HFFc6 (cell line): ENCODE measurements around the gene FAM187B. TPM values are rescaled to one million over a fixed set of nuclear protein-coding genes. Genes with fewer than 3 reads are reported as not detected.

Source experiments
- DNase-seq: peaks from one replicate; pipeline ENCODE4 v3.0.0-alpha.2; 2018
- H3K27ac Mint-ChIP-seq: 2 replicates; pipeline ENCODE4 v1.8.0; 2020; ENCODE audit warnings: mild to moderate bottlenecking, mixed read lengths
- H3K27me3 Mint-ChIP-seq: 2 replicates; pipeline ENCODE4 v1.8.0; 2021; ENCODE audit warnings: mild to moderate bottlenecking, moderate library complexity, mixed read lengths; ENCODE audit not compliant: insufficient read depth
- H3K36me3 Mint-ChIP-seq: 2 replicates; pipeline ENCODE4 v1.8.0; 2021; ENCODE audit warnings: low read depth, mixed read lengths
- H3K4me1 Mint-ChIP-seq: 2 replicates; pipeline ENCODE4 v1.8.0; 2020; ENCODE audit warnings: low read depth, mixed read lengths
- H3K4me3 Mint-ChIP-seq: 2 replicates; pipeline ENCODE4 v1.8.0; 2020; ENCODE audit warnings: mild to moderate bottlenecking, moderate library complexity, mixed read lengths
- H3K9me3 Mint-ChIP-seq: 2 replicates; pipeline ENCODE4 v1.8.0; 2020; ENCODE audit warnings: mild to moderate bottlenecking, mixed read lengths
- long read RNA-seq: library from polyadenylated mRNA; unstranded; transcript quantifications from one replicate; pipeline ENCODE4 v2.0.0, GENCODE V29; 2019
- total RNA-seq, 6 experiments: library from RNA; stranded (reverse); fragmentation: NEBNext Ultra II Directional; extraction: Animal tissue kit (Norgen Biotek cat#: 25700); gene quantifications; 2 replicates in 1 of 6; 3 replicates in 5 of 6; pipeline ENCODE4 v1.2.3, GENCODE V29; 2021
- TF ChIP-seq, protein P1 (sequence below): fragments of 200-600 bp; sonication (generic); IDR thresholded peaks from 2 replicates; pipeline ENCODE4 v1.5.0; 2021; ENCODE audit warnings: antibody characterized with exemption, mild to moderate bottlenecking

The FAM187B gene
- total RNA-seq = not detected
- long read RNA-seq = 0 reads

DNA sequence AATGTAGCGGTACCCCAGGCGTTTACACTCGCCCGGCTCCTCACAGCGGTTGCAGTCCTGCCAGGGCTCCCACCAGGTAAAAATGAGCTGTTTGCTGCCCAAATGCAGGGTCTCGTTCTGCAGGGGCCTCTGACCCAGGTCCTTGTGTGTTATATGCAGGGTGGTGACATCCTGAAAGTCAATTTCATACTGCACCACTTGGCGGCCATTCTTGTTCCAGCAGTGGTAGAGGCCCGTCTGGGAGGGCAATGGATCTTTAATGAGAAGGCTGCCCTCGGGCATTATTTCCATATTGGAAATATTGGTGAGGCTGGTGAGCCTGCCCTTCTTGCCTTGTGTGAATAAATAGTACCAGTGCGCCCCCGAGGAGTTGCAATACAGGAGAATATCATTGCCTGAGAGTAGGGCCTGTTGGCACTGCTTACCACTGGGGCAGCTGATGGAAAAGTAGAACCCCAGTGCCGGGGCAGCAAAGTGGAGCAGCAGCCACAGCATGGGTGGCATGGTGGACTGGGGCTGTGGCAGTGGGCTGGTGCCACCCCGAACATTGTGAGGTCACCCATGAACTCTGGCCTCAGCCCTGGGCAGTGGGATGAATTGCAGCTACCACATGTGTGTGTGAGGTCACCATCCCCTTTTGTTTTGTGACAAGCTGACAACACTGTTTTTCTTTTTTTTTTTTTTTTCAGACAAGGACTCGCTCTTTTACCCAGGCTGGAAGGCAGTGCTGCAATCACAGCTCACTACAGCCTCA is at the start of gene FAM187B:
FAM187B (minus strand) TSS at position 563 of the 754 bp plus-strand sequence; CDS start at position 504, 59 bp downstream.
- H3K4me1 Mint-ChIP-seq = 0 out of 2 replicates have a peak, but pooled peaks cover 5% of the 10 kb centered on the region
- no peaks in the 10 kb centered on the region; the same call in 1 of the 2 replicates for H3K36me3 Mint-ChIP-seq
- no peaks in the 10 kb centered on the region for H3K9me3 Mint-ChIP-seq
- H3K4me3 Mint-ChIP-seq = no peak within 1 kb of the TSS
- DNase-seq = no peak
- no peak within 1 kb of the TSS for H3K27ac Mint-ChIP-seq
- TF ChIP-seq, protein P1, sequence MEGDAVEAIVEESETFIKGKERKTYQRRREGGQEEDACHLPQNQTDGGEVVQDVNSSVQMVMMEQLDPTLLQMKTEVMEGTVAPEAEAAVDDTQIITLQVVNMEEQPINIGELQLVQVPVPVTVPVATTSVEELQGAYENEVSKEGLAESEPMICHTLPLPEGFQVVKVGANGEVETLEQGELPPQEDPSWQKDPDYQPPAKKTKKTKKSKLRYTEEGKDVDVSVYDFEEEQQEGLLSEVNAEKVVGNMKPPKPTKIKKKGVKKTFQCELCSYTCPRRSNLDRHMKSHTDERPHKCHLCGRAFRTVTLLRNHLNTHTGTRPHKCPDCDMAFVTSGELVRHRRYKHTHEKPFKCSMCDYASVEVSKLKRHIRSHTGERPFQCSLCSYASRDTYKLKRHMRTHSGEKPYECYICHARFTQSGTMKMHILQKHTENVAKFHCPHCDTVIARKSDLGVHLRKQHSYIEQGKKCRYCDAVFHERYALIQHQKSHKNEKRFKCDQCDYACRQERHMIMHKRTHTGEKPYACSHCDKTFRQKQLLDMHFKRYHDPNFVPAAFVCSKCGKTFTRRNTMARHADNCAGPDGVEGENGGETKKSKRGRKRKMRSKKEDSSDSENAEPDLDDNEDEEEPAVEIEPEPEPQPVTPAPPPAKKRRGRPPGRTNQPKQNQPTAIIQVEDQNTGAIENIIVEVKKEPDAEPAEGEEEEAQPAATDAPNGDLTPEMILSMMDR = no peak; the same call in 1 of the 2 replicates
- peaks cover 34% of the 10 kb centered on the region for H3K27me3 Mint-ChIP-seq

DNA sequence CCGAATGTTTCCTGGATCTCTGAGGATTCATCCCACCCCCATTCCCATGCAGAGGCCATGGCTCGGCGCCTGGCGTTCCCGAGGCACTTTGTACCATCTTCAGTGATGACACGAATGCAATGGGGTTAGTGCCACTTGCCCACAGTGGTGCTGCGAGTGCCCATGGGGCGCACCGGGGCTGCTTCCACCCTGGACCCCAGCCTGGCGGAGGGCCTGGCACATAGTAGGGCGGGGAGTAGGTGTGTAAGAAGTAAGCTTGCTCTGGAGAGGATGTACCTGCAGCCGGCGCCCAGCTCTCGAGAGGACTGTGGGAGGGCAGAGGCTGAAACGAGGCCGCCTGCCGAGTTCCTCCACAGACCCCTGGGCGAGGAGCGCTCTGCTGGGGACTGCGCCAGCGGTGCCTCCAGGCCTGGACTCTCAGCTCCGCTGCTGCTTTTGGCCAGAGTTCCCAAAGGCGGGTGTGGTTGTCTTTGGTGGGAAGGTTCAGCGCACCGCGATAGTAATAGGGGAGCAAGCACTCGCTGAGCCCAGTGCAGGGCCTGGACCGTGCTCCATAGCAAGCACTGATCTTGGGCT is 48.3 kb upstream of the FAM187B start:
- H3K4me3 Mint-ChIP-seq = no peak overlapping the region
- H3K9me3 Mint-ChIP-seq = no peaks in the 10 kb centered on the region
- H3K27me3 Mint-ChIP-seq = no peaks in the 10 kb centered on the region; the same call in none of the 2 replicates
- TF ChIP-seq, protein P1 = no peak
- H3K36me3 Mint-ChIP-seq = peaks cover 7% of the 10 kb centered on the region; the same call in 1 of the 2 replicates
- no peak overlapping the region for H3K27ac Mint-ChIP-seq
- DNase-seq = no peak
- H3K4me1 Mint-ChIP-seq = no peaks in the 10 kb centered on the region

DNA sequence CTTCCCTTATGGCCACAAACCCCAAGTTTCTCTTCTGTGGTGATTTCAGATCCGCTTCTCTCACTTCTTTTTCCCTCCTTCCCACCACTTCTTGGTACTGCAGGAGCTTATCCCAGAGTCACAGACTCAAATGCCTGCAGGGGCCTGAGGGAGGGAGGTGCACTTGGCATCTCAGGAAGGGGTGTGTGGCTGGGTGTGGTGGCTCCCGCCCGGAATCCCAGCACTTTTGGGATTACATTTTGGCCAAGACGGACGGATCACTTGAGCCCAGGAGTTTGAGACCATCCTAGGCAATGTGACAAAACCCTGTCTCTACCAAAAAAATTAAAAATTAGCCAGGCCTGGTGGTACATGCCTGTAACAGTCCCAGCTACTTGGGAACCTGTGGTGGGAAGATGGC is 45.8 kb upstream of the FAM187B start:
- H3K27ac Mint-ChIP-seq = no peak overlapping the region
- no peak overlapping the region for H3K4me3 Mint-ChIP-seq
- no peaks in the 10 kb centered on the region for H3K4me1 Mint-ChIP-seq
- TF ChIP-seq, protein P1 = no peak
- no peak for DNase-seq
- H3K27me3 Mint-ChIP-seq = no peaks in the 10 kb centered on the region; the same call in 1 of the 2 replicates
- no peaks in the 10 kb centered on the region for H3K9me3 Mint-ChIP-seq
- peaks cover 10% of the 10 kb centered on the region; the same call in 1 of the 2 replicates for H3K36me3 Mint-ChIP-seq

DNA sequence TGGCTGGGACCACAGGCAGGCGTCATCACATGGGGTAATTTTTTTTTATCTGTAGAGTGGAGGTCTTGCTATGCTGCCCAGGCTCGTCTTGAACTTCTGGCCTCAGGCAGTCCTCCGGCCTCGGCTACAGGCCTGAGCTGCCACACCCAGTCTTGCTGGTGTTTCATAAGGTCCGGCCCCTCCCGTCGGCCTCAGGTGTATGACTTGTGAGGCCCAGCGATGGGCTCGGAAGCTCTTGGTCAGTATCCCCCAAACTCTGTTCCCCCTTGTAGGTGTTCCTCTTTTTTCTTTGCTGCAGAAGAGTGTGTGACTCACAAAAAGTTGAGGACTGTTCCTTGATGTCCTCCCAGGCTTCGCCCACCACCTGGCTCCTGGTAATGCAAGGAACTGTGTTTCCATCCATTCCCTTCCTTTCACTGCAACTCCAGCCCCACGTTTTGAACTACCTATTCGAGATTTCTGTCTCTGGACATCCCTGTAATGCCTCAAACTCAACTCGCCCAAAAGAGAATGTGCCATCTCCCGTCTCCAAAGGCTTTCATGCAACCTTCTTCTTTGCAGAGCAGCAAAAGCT is 45.2 kb upstream of the FAM187B start:
- TF ChIP-seq, protein P1 = no peak
- Mint-ChIP-seq H3K27ac (no peak overlapping the region), H3K9me3 (no peaks in the 10 kb centered on the region), H3K4me1 (no peaks in the 10 kb centered on the region), H3K27me3 (no peaks in the 10 kb centered on the region; the same call in 1 of the 2 replicates), H3K4me3 (no peak overlapping the region), H3K36me3 (peaks cover 10% of the 10 kb centered on the region; the same call in 1 of the 2 replicates)
- DNase-seq = no peak

DNA sequence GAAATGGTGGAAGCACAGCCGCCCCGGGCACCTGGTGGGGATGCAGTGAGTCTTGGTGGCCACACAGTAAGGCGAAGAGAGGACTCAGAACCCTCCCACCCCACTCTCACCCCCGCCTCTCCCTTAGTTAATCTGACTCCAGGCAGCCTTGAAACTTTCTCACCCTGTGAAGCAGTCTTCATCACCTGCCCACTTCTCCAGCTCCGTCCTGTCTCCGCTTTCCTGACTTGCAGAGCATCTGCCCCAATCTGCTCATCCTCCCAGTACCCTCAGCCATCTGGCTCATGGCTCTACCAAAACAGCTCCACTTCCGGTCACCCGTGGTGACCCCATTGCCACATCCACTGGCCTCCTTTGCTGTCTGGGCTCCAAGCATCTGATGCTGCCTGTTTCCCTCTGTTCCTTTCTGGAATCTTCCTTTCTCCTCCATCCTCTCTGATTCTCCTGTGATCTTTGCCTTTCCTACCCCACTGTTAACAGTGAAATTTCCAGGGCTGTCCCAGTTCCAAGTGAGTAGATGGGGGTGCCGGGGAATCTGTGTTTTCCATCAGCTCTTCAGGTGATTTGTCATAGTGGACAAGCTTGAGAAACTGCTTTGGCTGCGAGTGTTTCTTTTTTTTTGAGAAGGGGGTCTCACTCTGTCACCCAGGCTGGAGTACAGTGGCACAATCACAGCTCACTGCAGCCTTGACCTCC is 44.6 kb upstream of the FAM187B start:
- Mint-ChIP-seq H3K27me3 (no peaks in the 10 kb centered on the region; the same call in 1 of the 2 replicates), H3K4me3 (no peak overlapping the region), H3K27ac (no peak overlapping the region), H3K4me1 (no peaks in the 10 kb centered on the region), H3K9me3 (no peaks in the 10 kb centered on the region), H3K36me3 (peaks cover 10% of the 10 kb centered on the region; the same call in 1 of the 2 replicates)
- DNase-seq = no peak
- TF ChIP-seq, protein P1 = no peak
